GM19099 (cell line): ENCODE results near the gene CRLF1.

ENCODE experiments used
- POLR2A ChIP-seq: IDR thresholded peaks from 3 replicates; pipeline ENCODE4 v1.6.1; 2011; ENCODE audit warnings: low read depth; ENCODE audit not compliant: insufficient read length; ENCODE audit errors: extremely low read depth

The CRLF1 gene

DNA sequence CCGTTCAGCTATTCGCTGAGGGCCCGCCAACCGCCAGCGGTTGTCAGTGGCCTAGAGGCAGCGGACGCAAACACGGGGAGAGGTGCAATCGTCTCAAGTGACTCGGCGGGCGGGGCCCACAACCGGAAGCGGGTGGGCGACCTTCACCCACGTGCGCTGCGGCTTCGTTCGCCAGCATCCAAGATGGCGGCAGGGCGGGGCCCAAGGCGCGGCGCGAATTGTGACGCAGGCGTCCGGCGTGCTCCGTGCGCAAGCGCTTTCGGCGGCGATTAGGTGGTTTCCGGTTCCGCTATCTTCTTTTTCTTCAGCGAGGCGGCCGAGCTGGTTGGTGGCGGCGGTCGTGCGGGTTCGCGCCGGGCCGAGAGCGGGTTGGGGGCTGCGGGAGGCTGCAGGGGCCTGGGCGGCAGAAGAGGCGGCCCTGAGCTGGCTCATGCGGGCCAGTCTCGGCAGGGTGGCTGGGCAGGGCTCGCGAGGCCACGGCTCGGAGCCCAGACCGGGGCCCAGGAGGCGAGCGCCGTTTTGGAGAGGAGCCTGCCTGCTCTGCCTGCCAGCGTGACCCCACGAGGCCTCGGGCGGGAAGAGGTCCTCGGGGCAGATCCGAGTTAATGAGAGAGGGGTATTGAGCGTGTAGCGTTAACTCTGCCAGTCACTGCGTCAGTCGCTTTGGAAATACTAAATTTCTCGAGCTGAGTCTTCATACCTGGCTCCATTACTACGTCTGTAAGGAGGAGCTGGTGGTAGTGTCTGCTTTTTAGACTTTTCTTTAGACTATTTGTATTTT, 34.8 kb downstream of the CRLF1 start, which contains the start of gene UBA52:
TSS of gene UBA52 (plus strand) at position 294 of the 781 bp plus-strand sequence. CDS start 1,444 bp downstream, outside the sequence.
- peak; percentile 97 for TF ChIP-seq POLR2A

DNA sequence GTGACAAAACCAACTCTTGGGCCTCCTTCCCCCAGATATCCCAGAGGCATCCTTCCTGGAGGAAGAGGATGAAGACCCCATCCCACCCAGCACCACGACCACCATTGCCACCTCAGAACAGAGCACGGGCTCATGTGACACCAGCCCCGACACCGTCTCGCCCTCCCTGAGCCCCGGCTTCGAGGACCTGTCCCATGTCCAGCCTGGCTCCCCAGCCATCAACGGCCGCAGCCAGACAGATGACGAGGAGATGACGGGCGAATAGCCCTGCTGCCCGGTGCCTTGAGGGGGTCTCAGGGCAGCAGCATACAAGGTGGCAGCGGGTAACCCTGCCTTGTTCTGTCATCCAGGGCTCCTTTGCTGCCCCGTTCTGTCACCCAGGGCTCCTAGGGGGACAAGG, 38.2 kb downstream of the CRLF1 start:
- TF ChIP-seq POLR2A: no peak

DNA sequence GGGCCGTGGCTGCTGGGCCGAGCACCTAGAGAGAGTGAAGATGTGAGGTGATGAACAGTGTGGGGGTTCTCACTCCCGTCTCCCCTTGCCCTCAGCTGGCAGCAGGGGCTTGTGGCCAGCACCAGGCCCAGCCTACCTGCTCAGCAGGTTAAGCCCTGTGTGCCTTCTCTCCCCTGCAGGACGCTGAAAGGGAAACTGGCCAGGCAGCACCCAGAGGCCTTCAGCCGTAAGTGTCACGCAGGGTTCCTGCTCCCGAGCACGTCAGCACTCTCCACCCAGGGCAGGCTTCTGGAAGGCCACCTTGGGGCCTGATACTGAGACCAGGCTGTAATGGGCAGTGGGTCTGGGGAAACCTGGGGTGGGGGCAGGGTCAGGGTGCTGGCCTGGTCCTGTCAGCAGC, 39.6 kb downstream of the CRLF1 start:
- TF ChIP-seq POLR2A: no peak

DNA sequence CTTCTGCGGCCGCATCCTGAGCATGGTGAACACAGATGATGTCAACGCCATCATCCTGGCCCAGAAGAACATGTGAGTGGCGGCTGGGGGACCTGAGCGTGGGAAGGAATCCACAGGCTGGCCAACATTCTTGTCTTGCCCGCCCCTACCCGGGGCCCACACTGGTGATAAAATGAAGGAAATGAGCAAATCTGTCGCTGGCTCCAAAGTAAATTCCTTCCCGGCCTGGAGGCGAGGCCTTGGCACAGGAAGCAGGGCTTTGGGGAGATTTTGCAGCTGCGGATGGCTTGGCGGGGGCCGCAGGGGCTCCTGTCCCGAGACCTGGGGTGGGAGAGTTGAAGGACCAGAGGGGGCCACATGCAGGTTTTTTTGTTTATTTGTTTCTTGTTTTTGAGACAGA, 44.5 kb downstream of the CRLF1 start:
- no peak for TF ChIP-seq POLR2A

- no peak for TF ChIP-seq POLR2A
Observed at GRCh38 chr19:18559685-18560084, 46.9 kb downstream of the CRLF1 start.

DNA sequence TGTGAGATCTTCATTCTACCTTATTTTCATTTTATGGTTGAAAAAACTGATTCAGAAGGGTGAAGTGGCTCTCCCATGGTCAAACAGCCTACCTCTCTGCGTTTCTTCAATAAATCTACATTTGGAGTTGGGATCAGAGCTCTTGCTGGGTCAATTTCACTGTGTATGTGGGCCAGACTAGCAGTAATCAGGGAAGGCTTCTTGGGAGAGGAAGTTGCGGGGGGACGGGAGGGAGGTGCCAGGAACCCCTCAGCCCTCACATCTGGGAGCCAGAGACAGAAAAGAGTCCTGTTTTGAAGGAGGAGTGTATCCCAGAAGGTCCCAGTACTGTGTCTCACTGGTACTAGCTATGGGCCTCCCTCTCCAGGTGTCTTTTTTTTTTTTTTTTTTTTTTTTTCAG, 48.0 kb downstream of the CRLF1 start:
- TF ChIP-seq POLR2A: no peak

DNA sequence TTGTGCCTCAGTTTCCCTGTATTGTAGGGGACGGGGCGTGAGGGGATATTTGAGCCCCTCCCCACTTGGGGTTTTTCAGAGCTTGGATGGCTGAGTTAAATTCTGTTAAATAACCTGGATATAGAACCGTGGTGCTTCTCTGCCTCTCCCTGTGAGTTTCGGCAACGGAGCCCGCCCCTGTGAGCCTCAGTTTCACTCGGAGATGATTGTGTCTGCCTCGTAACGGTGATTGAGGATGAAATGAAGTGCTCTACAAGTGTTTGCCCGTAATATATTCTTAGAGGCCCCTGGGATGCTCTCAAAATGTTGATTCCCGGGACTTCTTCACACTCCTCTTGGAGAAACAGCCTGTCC, 48.4 kb downstream of the CRLF1 start:
- TF ChIP-seq POLR2A: no peak

GRCh38 chr19:18557411-18558201, 49.0 kb downstream of the CRLF1 start, which contains the start of gene KXD1:
Gene KXD1 (plus strand): TSS chr19:18557870. CDS start chr19:18562057, 4,187 bp downstream.
- TF ChIP-seq POLR2A: peak; percentile 87

- TF ChIP-seq POLR2A: no peak
Observed at GRCh38 chr19:18551631-18552030, 55.0 kb downstream of the CRLF1 start.

GRCh38 chr19:18543814-18544475, 62.7 kb downstream of the CRLF1 start:
- TF ChIP-seq POLR2A: peak; percentile 31
